Mononuclear cell (primary cell): ENCODE results near the gene RALGAPA2. TPM values are rescaled to one million over a fixed set of nuclear protein-coding genes. Genes with fewer than 3 reads are reported as not detected.

Source experiments
- H3K27me3 ChIP-seq: 2 replicates; pipeline ENCODE4 v1.6.0; 2011; ENCODE audit warnings: low read length, control low read depth; ENCODE audit not compliant: insufficient read depth
- H3K4me1 ChIP-seq: 2 replicates; pipeline ENCODE4 v1.5.1; 2011; ENCODE audit warnings: mild to moderate bottlenecking, low read length, control low read depth; ENCODE audit not compliant: insufficient read depth
- H3K4me3 ChIP-seq: 2 replicates; pipeline ENCODE4 v1.5.1; 2011; ENCODE audit warnings: mild to moderate bottlenecking, low read length, moderate library complexity
- H3K9me3 ChIP-seq: 2 replicates; pipeline ENCODE4 v1.5.1; 2011; ENCODE audit warnings: low read depth, mild to moderate bottlenecking, control low read depth, low read length
- total RNA-seq: library from RNA; depleted of rRNA; stranded (reverse); fragments of >200 nt; gene quantifications from one replicate; pipeline ENCODE4 v1.2.3, GENCODE V29; 2012

The RALGAPA2 gene
- total RNA-seq, 1 donor, result 18.4 TPM

- Histone ChIP-seq H3K9me3 (no peaks in the 10 kb centered on the region), H3K27me3 (no peaks in the 10 kb centered on the region), H3K4me1 (peaks cover 13% of the 10 kb centered on the region), H3K4me3 (no peak overlapping the region)
Observed at GRCh38 chr20:20702330-20703245, 9.9 kb downstream of the RALGAPA2 start.

- no peak overlapping the region for H3K4me3 ChIP-seq
- no peaks in the 10 kb centered on the region for H3K4me1 ChIP-seq
- no peaks in the 10 kb centered on the region for H3K9me3 ChIP-seq
- H3K27me3 ChIP-seq, result no peaks in the 10 kb centered on the region
Observed at GRCh38 chr20:20699917-20700316, 12.5 kb downstream of the RALGAPA2 start.

- no peaks in the 10 kb centered on the region for H3K4me1 ChIP-seq
- no peaks in the 10 kb centered on the region for H3K9me3 ChIP-seq
- no peak overlapping the region for H3K4me3 ChIP-seq
- H3K27me3 ChIP-seq, result no peaks in the 10 kb centered on the region
Observed at GRCh38 chr20:20699144-20699543, 13.3 kb downstream of the RALGAPA2 start.

GRCh38 chr20:20697325-20697845 lies 15.1 kb downstream of the RALGAPA2 start:
- H3K27me3 ChIP-seq, result no peaks in the 10 kb centered on the region
- no peaks in the 10 kb centered on the region for H3K9me3 ChIP-seq
- peaks cover 3% of the 10 kb centered on the region for H3K4me1 ChIP-seq
- H3K4me3 ChIP-seq, result no peak overlapping the region

- Histone ChIP-seq H3K4me1 (peaks cover 23% of the 10 kb centered on the region), H3K9me3 (no peaks in the 10 kb centered on the region), H3K4me3 (no peak overlapping the region), H3K27me3 (no peaks in the 10 kb centered on the region)
Observed at GRCh38 chr20:20695250-20695816, 17.1 kb downstream of the RALGAPA2 start.

- Histone ChIP-seq H3K4me3 (no peak overlapping the region), H3K9me3 (no peaks in the 10 kb centered on the region), H3K4me1 (peaks cover 26% of the 10 kb centered on the region), H3K27me3 (no peaks in the 10 kb centered on the region)
Observed at GRCh38 chr20:20694591-20694990, 17.9 kb downstream of the RALGAPA2 start.

GRCh38 chr20:20692587-20692986 lies 19.9 kb downstream of the RALGAPA2 start:
- Histone ChIP-seq H3K9me3 (no peaks in the 10 kb centered on the region), H3K4me1 (peaks cover 32% of the 10 kb centered on the region), H3K4me3 (no peak overlapping the region), H3K27me3 (no peaks in the 10 kb centered on the region)

GRCh38 chr20:20691477-20692235 lies 20.8 kb downstream of the RALGAPA2 start:
- peaks cover 36% of the 10 kb centered on the region for H3K4me1 ChIP-seq

GRCh38 chr20:20690676-20691476 lies 21.6 kb downstream of the RALGAPA2 start:
- Histone ChIP-seq H3K4me1 (peaks cover 39% of the 10 kb centered on the region), H3K4me3 (no peak overlapping the region), H3K9me3 (no peaks in the 10 kb centered on the region), H3K27me3 (no peaks in the 10 kb centered on the region)

More at GRCh38 chr20:20691477-20692235, 20.8 kb downstream of the RALGAPA2 start:
- Histone ChIP-seq H3K4me3 (no peak overlapping the region), H3K9me3 (no peaks in the 10 kb centered on the region), H3K27me3 (no peaks in the 10 kb centered on the region)

GRCh38 chr20:20687319-20687718 lies 25.1 kb downstream of the RALGAPA2 start:
- Histone ChIP-seq H3K9me3 (no peaks in the 10 kb centered on the region), H3K4me3 (no peak overlapping the region), H3K27me3 (no peaks in the 10 kb centered on the region)

GRCh38 chr20:20685635-20686034 lies 26.8 kb downstream of the RALGAPA2 start:
- Histone ChIP-seq H3K4me1 (peaks cover 68% of the 10 kb centered on the region), H3K4me3 (no peak overlapping the region), H3K27me3 (no peaks in the 10 kb centered on the region), H3K9me3 (no peaks in the 10 kb centered on the region)

More at GRCh38 chr20:20687319-20687718, 25.1 kb downstream of the RALGAPA2 start:
- peaks cover 68% of the 10 kb centered on the region for H3K4me1 ChIP-seq

GRCh38 chr20:20683481-20684321 lies 28.7 kb downstream of the RALGAPA2 start:
- Histone ChIP-seq H3K27me3 (no peaks in the 10 kb centered on the region), H3K4me3 (no peak overlapping the region), H3K4me1 (peaks cover 62% of the 10 kb centered on the region), H3K9me3 (no peaks in the 10 kb centered on the region)

- no peaks in the 10 kb centered on the region for H3K27me3 ChIP-seq
- H3K4me1 ChIP-seq, result peaks cover 59% of the 10 kb centered on the region
- no peak overlapping the region for H3K4me3 ChIP-seq
- no peaks in the 10 kb centered on the region for H3K9me3 ChIP-seq
Observed at GRCh38 chr20:20683020-20683419, 29.4 kb downstream of the RALGAPA2 start.
